Testis (tissue), 2 donors: ENCODE data around the gene HMBS.

Source experiments
- POLR2A ChIP-seq: fragments of 450-650 bp; IDR thresholded peaks from one replicate; pipeline ENCODE4 v1.6.1; 2017; ENCODE audit warnings: antibody characterized with exemption, mild to moderate bottlenecking, moderate library complexity
- TF ChIP-seq, protein P1 (sequence below), 3 experiments: fragments of 450-650 bp in 2 of 3; fragments of 200-600 bp in 1 of 3; sonication (generic) in 1 of 3; IDR thresholded peaks; one replicate each; pipeline ENCODE4 v1.5.1; 2016 to 2019; ENCODE audit warnings: antibody characterized with exemption in 3 of 3, mild to moderate bottlenecking in 2 of 3, moderate library complexity in 1 of 3

DNA sequence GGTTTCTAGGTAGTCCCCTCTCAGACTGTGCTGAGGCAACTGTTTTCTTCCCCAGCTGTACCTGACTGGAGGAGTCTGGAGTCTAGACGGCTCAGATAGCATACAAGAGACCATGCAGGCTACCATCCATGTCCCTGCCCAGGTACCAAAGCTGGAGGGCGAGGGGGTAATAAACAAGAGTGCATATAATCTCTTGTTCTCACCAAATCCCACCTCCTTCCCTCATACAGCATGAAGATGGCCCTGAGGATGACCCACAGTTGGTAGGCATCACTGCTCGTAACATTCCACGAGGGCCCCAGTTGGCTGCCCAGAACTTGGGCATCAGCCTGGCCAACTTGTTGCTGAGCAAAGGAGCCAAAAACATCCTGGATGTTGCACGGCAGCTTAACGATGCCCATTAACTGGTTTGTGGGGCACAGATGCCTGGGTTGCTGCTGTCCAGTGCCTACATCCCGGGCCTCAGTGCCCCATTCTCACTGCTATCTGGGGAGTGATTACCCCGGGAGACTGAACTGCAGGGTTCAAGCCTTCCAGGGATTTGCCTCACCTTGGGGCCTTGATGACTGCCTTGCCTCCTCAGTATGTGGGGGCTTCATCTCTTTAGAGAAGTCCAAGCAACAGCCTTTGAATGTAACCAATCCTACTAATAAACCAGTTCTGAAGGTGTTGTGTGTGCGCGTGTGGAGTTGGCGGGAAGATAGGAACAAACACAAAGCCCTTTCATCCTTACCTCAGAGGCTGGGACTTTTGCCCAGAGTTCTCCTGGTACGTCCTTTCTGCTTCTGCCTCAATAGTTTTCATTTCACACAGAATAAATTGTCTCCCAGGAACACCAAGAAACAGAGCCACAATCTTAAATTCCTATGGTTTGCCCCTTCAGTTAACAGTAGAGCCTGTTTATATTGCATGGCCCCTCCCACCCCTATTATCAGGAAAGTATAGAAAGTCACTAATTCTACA is 8.5 kb downstream of the HMBS start:
- TF ChIP-seq, protein P1, sequence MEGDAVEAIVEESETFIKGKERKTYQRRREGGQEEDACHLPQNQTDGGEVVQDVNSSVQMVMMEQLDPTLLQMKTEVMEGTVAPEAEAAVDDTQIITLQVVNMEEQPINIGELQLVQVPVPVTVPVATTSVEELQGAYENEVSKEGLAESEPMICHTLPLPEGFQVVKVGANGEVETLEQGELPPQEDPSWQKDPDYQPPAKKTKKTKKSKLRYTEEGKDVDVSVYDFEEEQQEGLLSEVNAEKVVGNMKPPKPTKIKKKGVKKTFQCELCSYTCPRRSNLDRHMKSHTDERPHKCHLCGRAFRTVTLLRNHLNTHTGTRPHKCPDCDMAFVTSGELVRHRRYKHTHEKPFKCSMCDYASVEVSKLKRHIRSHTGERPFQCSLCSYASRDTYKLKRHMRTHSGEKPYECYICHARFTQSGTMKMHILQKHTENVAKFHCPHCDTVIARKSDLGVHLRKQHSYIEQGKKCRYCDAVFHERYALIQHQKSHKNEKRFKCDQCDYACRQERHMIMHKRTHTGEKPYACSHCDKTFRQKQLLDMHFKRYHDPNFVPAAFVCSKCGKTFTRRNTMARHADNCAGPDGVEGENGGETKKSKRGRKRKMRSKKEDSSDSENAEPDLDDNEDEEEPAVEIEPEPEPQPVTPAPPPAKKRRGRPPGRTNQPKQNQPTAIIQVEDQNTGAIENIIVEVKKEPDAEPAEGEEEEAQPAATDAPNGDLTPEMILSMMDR (IDR thresholded peaks at IDR 0.05), result no peak
- no peak for TF ChIP-seq POLR2A
